ENCODE data around the gene WDFY3.
"Not testable (repeated sequence)": the region's sequence is repeated elsewhere in the genome, so short reads cannot be mapped to it uniquely, and the experiment has no call there.

The WDFY3 gene

DNA sequence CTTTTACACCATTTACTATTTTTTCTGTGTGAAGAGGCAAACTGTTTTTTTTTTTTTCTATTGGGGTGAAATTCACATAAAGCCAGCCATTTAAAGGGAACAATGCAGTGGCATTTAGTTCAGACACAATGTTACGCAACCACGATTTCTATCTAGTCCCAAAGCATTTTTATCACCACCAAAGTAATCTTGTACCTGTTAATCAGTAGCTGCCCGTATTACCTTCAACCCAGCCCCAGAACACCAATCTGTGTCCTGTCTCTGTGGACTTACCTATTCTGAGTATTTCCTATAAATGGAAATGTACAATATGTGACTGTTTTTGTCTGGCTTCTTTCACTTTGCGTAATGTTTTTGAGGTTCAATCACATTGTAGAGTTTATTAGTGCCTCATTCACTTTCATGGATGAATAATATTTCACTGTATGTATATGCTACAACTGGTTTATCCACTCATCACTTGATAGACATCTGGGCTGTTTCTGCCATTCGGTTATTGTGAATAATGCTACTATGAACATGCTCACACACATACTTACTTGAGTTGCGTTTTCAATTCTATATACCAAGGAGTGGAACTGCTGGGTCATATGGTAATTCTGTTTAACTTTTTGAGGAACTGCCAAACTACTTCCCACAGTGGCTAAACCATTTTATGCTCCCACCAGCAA is 267.4 kb downstream of the WDFY3 start:
- no peak for DNase-seq

- no peak for DNase-seq
Observed at GRCh38 chr4:84697615-84698201, 268.8 kb downstream of the WDFY3 start.

GRCh38 chr4:84697159-84697558 is 269.3 kb downstream of the WDFY3 start:
- DNase-seq: no peak

GRCh38 chr4:84691800-84692199 is 274.7 kb downstream of the WDFY3 start:
- no peak for DNase-seq

DNA sequence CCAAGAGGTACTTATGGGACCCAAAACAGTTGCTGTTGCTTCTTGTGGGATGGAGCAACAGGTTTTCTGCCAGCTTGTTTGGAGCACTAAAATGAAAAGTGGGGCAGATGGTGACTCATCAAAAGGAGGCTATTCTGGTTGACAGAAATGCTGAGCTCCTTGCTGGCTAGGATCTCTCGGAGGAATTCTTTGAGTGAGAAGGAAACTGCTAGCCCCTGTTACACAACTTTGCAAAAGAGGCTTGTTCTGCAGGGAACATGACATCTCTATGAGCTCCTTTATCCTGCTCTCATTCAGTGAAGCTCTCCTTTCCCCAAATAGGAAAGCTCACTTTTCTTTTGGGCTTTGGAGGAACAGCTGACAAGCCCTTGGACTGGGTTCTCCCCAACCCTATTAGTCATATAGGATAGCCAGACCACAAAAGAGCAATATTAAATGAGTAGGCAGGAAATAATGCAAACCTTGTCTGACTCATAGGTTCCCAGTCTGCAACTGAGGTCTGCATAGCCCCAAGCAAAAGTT is 275.3 kb downstream of the WDFY3 start:
- DNase-seq: no peak

- no peak for DNase-seq
Observed at GRCh38 chr4:84690481-84690880, 276.0 kb downstream of the WDFY3 start.

DNA sequence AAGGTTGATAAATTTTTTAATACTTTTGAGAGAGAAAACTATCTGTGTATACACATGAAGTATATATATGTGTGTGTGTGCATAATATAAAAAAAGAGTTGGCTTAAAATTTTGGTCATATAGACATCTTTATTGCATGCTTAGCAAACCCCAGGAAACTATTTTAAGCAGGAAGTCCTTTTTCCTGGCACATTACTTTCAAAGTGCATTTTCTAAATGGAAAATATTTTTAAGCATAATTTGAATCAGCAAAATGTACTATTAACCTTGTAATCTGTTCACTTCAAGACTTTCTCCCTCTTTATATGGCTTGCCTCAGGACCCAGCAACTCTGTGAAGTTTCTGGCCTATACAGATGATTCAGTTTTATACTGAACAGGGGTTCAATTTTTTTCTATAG is 277.3 kb downstream of the WDFY3 start:
- no peak for DNase-seq

GRCh38 chr4:84688605-84689004 is 277.9 kb downstream of the WDFY3 start:
- no peak for DNase-seq

DNA sequence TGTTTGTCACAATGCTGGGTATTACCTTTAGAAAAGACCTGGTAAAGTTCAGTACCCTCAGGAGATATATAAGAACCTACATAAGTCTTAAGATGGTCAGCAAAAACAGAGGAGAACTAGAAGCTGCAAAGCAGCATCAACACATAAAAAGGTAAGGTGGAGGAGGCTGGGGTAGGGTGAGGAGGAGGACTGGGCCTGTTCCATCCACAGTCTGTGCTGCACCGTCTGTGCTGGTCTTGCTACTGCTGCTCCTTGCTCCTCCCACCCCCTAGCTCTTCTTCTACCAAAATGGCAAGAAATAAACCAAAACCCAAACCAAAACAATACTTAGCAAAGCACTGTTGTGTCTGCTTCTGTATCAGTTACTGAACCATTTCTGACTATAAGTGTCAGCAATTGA is 281.4 kb downstream of the WDFY3 start:
- no peak for DNase-seq

DNA sequence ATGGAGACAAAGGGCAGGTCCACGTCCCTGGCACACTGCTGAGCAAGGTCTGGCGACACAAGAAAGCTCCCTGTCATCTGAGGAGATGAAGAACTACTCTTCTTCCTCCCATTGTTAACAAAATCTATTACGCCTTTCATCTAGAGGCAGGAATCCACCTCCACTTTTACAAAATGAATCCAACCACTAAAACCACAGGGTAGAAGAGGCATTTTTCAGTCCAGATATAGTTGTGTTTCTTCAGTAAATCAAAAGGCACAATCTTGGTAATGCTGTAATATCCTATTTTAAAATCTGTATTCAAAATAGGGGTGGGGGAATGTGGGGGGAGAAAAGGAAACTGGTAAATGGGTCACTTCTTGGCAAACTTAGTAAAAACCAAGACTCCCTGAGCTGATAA is 282.1 kb downstream of the WDFY3 start:
- DNase-seq: no peak

- no peak for DNase-seq
Observed at GRCh38 chr4:84683064-84683850, 283.2 kb downstream of the WDFY3 start.

- not testable (repeated sequence) for DNase-seq
Observed at GRCh38 chr4:84682661-84683060, 283.8 kb downstream of the WDFY3 start.

DNA sequence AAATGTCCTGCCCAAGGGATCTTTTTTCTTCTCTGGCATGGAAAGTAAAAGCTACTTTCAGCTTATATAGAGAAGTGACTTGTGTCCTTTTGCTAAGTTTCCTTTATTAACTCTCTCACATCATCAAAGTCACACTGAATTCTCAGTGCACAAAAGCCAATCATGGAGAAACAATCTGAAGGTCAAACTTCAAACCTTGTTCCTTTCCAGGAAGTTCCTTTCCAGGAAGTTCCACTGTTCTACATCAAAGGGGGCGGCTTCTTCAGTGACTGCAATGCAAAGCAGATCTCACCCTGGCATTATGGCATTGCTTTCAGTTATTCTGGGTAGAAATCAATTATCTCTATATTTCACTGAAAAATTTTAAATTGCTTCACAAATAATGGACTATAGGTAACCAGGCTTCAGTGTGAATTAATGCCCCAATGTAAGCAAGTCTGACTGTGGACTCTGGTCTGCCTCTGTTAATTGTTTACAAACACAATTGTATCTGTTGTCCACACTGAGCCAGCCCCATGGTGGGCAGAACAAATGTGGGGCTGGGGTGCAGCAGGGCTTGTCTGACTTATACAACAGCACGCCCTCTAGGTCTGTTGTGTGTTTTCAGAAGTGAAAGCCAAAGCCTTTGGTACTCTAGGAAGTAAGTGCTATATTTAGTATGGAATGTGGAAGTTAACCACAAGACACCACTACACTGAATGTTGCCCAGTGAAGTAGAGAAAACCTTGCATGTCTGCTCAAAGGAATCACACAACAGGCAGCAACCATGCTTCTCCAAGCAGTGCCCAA is 284.8 kb downstream of the WDFY3 start:
- no peak for DNase-seq

- DNase-seq: no peak
Observed at GRCh38 chr4:84680956-84681355, 285.5 kb downstream of the WDFY3 start.

DNA sequence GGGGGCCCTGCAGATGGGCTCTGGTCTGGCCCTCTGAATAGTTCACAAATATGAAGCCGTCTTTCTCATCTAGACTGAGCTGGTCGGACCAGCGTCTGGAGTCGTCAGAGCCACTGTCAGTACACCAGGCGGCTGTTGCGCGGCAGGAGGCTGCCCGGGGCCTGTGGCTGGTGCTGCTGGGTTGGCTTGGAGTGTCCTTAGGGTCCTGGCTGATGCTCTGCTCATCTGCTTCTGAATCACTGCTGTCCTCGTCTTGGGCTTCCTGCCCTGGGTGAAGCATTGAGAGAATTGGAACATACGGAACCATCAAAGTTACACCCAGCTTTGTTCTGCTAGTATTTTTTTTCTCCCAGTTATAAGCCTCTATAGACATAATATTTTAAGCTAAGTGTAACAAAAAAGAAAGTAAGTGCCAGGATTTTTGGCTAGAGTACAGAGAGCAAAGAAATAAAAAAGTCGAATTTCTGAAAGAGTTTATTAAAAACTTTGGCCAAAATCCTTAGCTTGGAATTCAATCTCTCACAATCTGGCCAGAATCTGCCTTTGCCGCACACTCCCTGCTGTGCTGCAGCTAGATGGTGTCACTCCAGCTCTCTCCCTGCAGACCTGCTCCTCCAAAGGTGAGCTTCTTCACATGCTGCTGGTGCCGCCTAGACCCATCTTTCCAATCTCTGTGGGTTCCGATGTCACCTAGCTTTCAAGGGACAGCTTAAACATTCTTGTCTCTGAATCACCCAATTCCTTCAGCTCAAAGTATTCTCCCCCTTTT is 287.3 kb downstream of the WDFY3 start:
- no peak for DNase-seq

DNA sequence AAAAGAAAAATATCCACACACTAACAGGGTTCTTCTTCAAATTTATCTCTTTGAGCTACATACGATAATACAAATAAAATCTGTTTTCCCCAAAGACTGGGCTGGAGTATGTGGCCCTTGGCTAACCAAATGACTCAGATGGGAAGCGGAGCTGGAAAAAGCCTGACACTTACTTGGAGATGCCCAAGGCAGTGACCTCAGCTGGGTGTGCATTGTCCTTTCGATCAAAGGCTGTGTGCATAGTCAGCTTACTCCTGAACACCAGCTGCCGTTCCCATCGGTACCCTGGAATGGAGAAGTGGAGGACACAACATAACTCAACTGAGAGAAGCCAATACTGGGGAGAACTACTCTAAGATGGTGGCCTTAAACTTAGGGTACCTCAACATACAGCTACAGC is 288.5 kb downstream of the WDFY3 start:
- DNase-seq: no peak

- no peak for DNase-seq
Observed at GRCh38 chr4:84677093-84677492, 289.4 kb downstream of the WDFY3 start.

- no peak for DNase-seq
Observed at GRCh38 chr4:84673475-84674240, 292.8 kb downstream of the WDFY3 start.

DNA sequence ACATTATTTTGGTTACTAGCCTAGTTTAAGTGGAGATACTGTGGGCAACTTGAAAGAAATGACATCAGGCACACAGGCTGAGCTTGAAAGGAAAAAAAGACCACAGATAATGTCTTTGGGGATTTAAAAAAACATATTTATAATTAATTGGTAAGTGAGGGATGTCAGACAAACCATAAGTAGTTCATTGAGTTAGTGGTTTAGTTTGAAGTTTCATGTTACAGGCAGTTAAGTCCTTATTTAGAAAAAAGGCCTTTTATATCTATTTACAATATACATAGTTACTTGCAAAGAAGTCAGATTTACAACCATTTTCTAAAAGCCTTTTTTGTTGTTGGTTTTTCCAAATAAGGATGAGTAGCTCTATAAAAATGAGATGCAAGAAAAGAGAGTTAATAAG is 294.3 kb downstream of the WDFY3 start:
- DNase-seq: no peak

DNA sequence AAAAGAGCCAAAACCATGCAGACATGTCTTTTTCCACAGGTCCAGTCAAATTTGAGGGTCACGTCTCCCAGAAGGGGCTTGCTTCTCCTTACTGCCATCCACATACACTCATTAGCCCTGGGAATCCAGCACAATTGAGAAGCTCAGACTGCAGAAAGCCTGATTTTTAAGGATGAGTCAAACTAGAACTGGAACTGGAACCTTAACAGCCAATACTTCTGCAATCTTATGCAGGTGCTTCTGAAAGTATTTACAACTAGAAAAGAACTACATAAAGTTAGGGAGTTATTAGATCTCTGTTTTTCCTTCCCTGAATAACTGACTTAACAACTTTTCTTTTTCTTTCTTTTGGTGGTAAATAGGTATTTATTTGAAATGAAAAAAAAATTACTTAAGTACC is 297.3 kb downstream of the WDFY3 start:
- no peak for DNase-seq

DNA sequence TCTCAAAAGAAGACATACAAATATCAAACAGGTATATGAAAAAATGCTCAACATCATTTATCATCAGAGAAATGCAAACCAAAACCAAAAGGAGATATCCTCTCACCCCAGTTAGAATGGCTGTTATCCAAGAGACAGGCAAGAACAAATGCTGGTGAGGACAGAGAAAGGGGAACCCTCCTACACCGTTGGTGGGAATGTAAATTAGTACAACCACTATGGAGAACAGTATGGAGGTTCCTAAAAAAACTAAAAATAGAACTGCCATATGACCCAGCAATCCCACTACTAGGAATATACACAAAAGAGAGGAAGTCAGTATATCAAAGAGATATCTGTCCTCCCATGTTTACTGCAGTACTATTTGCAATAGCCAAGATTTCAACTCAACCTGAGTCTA is 300.1 kb downstream of the WDFY3 start:
- DNase-seq: no peak

DNA sequence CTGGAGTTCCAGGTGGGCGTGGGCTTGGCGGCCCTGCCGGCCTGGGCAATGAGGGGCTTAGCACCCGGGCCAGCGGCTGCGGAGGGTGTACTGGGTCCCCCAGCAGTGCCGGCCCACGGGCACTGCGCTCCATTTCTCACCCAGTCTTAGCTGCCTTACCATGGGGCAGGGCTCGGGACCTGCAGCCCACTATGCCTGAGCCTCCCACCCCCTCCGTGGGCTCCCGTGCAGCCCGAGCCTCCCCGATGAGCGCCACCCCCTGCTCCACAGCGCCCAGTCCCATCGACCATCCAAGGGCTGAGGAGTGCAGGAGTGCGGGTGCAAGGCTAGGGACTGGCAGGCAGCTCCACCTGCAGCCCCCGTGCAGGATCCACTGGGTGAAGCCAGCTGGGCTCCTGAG is 301.7 kb downstream of the WDFY3 start:
- not testable (repeated sequence) for DNase-seq
